Measurements from ENCODE around the gene CMTM1.

Gene CMTM1

GRCh38 chr16:66548868-66549267, 17.4 kb upstream of the CMTM1 start:
- FAIRE-seq (no peak), DNase-seq (ENCODE audit: insufficient read length, low spot score) (no peak)
- no peak for TF ChIP-seq CTCF (IDR thresholded peaks at IDR 0.05; ENCODE audit: insufficient read depth, missing control alignments)

- FAIRE-seq = no peak
- no peak for TF ChIP-seq CTCF (IDR thresholded peaks at IDR 0.05; ENCODE audit: insufficient read depth, missing control alignments)
- DNase-seq (ENCODE audit: insufficient read length, low spot score) = no peak
Measured at GRCh38 chr16:66549284-66550131, 16.7 kb upstream of the CMTM1 start, which contains the start of gene TK2. Gene TK2 (minus strand): TSS chr16:66550122. CDS start chr16:66550061, 61 bp downstream.

- no peak for DNase-seq (ENCODE audit: insufficient read length, low spot score)
- no peak for FAIRE-seq
- no peak for TF ChIP-seq CTCF (IDR thresholded peaks at IDR 0.05; ENCODE audit: insufficient read depth, missing control alignments)
Measured at GRCh38 chr16:66551348-66551759, 14.9 kb upstream of the CMTM1 start.

GRCh38 chr16:66551788-66552285, 14.4 kb upstream of the CMTM1 start:
- TF ChIP-seq CTCF (IDR thresholded peaks at IDR 0.05; ENCODE audit: insufficient read depth, missing control alignments) = no peak
- FAIRE-seq = no peak
- no peak for DNase-seq (ENCODE audit: insufficient read length, low spot score)

- TF ChIP-seq CTCF (IDR thresholded peaks at IDR 0.05; ENCODE audit: insufficient read depth, missing control alignments) = no peak
- no peak for FAIRE-seq
- peak; percentile 62 for DNase-seq (ENCODE audit: insufficient read length, low spot score)
Measured at GRCh38 chr16:66552286-66553177, 13.7 kb upstream of the CMTM1 start, which contains the start of gene CKLF. Gene CKLF (plus strand): TSS chr16:66552576. CDS start chr16:66552716, 140 bp downstream.

GRCh38 chr16:66553223-66553622, 13.0 kb upstream of the CMTM1 start:
- no peak for DNase-seq (ENCODE audit: insufficient read length, low spot score)
- no peak for TF ChIP-seq CTCF (IDR thresholded peaks at IDR 0.05; ENCODE audit: insufficient read depth, missing control alignments)
- FAIRE-seq = no peak
